ENCODE measurements around the gene TST.
"Not testable (repeated sequence)": the region's sequence is repeated elsewhere in the genome, so short reads cannot be mapped to it uniquely, and the experiment has no call there.

TST gene

DNA sequence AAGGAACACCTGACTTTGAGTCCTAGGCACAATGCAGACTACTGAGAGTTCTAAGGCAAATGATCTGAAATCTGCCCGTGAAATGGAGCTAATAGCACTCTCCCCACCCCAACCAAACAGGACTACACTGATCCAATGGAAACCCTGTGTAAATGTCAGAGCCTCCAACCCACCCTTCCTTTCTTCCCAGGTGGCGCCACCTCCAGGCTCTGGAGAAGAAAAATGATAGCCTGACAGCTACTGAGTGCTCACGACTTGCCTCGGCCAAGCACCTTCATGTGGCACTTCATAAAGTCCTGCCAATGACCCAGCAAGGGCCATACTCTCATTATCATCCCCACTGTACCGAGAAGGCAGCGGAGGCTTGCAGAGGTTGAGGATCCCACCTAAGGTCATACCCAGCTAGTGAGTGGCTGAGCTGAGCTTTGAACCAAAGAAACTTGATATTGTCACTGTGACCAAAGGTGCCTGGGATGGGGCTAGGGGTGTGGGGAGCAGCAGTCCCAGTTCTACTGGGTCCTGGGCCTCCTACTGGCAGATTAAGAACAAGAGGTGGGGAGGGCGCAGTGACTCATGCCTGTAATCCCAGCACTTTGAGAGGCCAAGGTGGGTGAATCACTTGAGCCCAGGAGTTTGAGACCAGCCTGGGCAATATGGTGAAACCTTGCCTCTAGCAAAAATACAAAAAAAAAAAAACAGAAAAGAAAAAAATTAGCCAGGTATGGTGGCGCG, 20.5 kb downstream of the TST start:
- H3K4me3 Mint-ChIP-seq: no peak overlapping the region
- no peaks in the 10 kb centered on the region for H3K4me1 Mint-ChIP-seq (ENCODE audit: low read depth)
- H3K27me3 Mint-ChIP-seq: peaks cover 15% of the 10 kb centered on the region
- H3K27ac Mint-ChIP-seq: no peak overlapping the region
- no peaks in the 10 kb centered on the region for H3K36me3 Mint-ChIP-seq (ENCODE audit: low read depth)
- no peaks in the 10 kb centered on the region for H3K9me3 Mint-ChIP-seq

DNA sequence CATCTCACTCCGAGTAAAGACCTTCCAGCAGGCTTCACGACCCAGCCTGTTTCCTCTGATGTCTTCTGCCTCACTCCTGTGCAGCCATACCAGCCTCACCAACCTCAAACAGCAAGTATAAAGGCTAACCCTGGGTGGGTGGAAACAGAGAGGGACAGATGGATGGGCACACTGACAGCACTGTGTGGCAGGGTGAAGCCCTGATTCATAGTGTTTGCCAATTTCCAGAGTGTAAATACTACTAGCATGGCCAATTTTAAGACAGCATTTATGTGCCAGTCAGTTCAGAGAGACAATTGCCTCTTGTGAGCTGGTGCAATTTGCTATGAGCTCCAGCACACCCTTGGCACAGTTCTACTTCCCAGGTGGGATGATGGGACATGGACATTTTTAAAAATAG, 21.5 kb downstream of the TST start:
- H3K36me3 Mint-ChIP-seq (ENCODE audit: low read depth): no peaks in the 10 kb centered on the region
- no peak overlapping the region for H3K27ac Mint-ChIP-seq
- H3K27me3 Mint-ChIP-seq: peaks cover 17% of the 10 kb centered on the region
- no peak overlapping the region for H3K4me3 Mint-ChIP-seq
- no peaks in the 10 kb centered on the region for H3K9me3 Mint-ChIP-seq
- no peaks in the 10 kb centered on the region for H3K4me1 Mint-ChIP-seq (ENCODE audit: low read depth)

GRCh38 chr22:36991206-36991605, 28.0 kb downstream of the TST start:
- Mint-ChIP-seq H3K4me1 (ENCODE audit: low read depth) (no peaks in the 10 kb centered on the region), H3K27me3 (peaks cover 26% of the 10 kb centered on the region), H3K36me3 (ENCODE audit: low read depth) (peaks cover under 1% of the 10 kb centered on the region), H3K9me3 (peaks cover 9% of the 10 kb centered on the region), H3K4me3 (no peak overlapping the region), H3K27ac (no peak overlapping the region)

- Mint-ChIP-seq H3K9me3 (peaks cover 15% of the 10 kb centered on the region), H3K4me3 (no peak overlapping the region), H3K36me3 (ENCODE audit: low read depth) (peaks cover 4% of the 10 kb centered on the region), H3K4me1 (ENCODE audit: low read depth) (no peaks in the 10 kb centered on the region), H3K27me3 (peaks cover 25% of the 10 kb centered on the region), H3K27ac (no peak overlapping the region)
These were observed 28.8 kb downstream of the TST start for GRCh38 chr22:36990457-36990856.

DNA sequence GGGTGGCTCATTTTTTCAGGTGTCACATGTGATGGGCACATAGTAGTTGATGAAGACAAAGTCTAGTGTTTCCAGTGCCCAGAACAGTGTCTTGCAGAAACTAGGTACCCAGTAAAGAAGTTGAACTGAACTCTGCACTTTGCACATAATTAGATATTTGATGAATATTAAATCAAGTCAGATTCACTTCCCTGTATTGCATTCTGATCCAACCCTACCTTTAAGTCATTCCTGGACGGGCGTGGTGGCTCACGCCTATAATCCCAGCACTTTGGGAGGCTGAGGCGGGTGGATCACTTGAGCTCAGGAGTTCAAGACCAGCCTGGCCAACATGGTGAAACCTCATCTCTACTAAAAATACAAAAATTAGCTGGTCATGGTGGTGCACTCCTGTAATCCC, 30.2 kb downstream of the TST start:
- H3K4me3 Mint-ChIP-seq: not testable (repeated sequence)

GRCh38 chr22:36988075-36988832, 31.0 kb downstream of the TST start:
- Mint-ChIP-seq H3K36me3 (ENCODE audit: low read depth) (peaks cover 4% of the 10 kb centered on the region), H3K27ac (no peak overlapping the region)

More for the DNA sequence above, 30.2 kb downstream of the TST start:
- not testable (repeated sequence) for H3K27ac Mint-ChIP-seq; H3K4me1 Mint-ChIP-seq (ENCODE audit: low read depth); H3K36me3 Mint-ChIP-seq (ENCODE audit: low read depth)
- Mint-ChIP-seq H3K27me3 (peaks cover 23% of the 10 kb centered on the region), H3K9me3 (peaks cover 19% of the 10 kb centered on the region)

DNA sequence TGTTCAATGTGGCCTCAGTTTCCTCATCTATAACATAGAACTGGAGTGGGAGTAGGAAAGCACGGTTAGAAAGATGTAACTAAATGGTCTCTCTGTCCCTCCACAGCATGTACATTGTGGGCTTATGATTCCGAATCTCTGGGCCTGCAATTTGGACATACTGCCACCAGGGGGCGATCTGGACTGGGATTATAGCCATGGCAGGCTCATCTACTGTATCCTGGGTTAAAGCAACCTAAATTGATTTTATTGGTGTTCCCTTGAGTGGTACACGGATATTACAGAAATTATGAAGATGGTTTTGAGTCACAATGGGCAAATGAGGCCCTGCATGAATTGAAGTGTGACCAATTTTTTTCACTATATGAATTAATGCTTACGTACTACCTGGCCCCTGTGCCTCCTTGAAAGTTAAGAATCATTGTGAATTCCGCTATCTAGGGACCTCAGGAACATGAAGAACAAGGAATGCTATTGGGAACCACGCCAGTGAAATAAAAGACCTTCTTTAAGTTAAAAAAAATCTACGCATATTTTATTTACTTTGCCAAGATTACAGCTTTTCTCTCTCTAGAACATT, 32.9 kb downstream of the TST start:
- no peak overlapping the region for H3K27ac Mint-ChIP-seq
- peaks cover 19% of the 10 kb centered on the region for H3K9me3 Mint-ChIP-seq
- peaks cover 17% of the 10 kb centered on the region for H3K27me3 Mint-ChIP-seq
- H3K4me1 Mint-ChIP-seq (ENCODE audit: low read depth): no peaks in the 10 kb centered on the region
- H3K4me3 Mint-ChIP-seq: no peak overlapping the region
- peaks cover 4% of the 10 kb centered on the region for H3K36me3 Mint-ChIP-seq (ENCODE audit: low read depth)

More at GRCh38 chr22:36988075-36988832, 31.0 kb downstream of the TST start:
- Mint-ChIP-seq H3K9me3 (peaks cover 19% of the 10 kb centered on the region), H3K4me3 (no peak overlapping the region), H3K4me1 (ENCODE audit: low read depth) (no peaks in the 10 kb centered on the region), H3K27me3 (peaks cover 19% of the 10 kb centered on the region)

GRCh38 chr22:36985211-36985889, 33.9 kb downstream of the TST start:
- H3K9me3 Mint-ChIP-seq: peaks cover 19% of the 10 kb centered on the region
- peaks cover 10% of the 10 kb centered on the region for H3K27me3 Mint-ChIP-seq
- no peaks in the 10 kb centered on the region for H3K4me1 Mint-ChIP-seq (ENCODE audit: low read depth)
- H3K4me3 Mint-ChIP-seq: no peak overlapping the region
- no peak overlapping the region for H3K27ac Mint-ChIP-seq
- peaks cover 4% of the 10 kb centered on the region for H3K36me3 Mint-ChIP-seq (ENCODE audit: low read depth)

DNA sequence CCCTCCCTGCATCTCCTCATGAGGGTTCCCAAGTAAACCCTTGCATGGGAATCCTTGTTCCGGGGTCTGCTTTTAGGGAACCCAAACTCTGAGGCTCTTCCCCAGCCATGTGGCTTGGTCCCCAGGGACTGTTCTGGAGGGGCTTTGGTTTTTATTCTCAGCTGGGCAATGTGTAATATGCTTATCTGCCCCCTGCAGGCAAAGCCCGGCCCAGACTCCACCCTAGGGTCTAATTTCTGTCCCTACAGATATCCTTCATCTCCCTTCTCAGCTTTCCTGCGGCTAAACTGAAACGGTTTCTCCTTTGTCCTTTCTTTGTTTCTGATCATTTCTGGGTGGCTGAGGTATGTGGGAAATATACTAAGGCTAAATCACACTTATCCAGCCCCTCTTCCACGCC, 37.1 kb downstream of the TST start:
- Mint-ChIP-seq H3K4me1 (ENCODE audit: low read depth) (peaks cover 11% of the 10 kb centered on the region), H3K27ac (no peak overlapping the region), H3K36me3 (ENCODE audit: low read depth) (peaks cover 4% of the 10 kb centered on the region), H3K9me3 (peaks cover 19% of the 10 kb centered on the region), H3K27me3 (peaks cover 8% of the 10 kb centered on the region), H3K4me3 (no peak overlapping the region)

GRCh38 chr22:36981247-36981775, 37.9 kb downstream of the TST start:
- Mint-ChIP-seq H3K27ac (no peak overlapping the region), H3K27me3 (peaks cover 8% of the 10 kb centered on the region), H3K4me3 (no peak overlapping the region)

DNA sequence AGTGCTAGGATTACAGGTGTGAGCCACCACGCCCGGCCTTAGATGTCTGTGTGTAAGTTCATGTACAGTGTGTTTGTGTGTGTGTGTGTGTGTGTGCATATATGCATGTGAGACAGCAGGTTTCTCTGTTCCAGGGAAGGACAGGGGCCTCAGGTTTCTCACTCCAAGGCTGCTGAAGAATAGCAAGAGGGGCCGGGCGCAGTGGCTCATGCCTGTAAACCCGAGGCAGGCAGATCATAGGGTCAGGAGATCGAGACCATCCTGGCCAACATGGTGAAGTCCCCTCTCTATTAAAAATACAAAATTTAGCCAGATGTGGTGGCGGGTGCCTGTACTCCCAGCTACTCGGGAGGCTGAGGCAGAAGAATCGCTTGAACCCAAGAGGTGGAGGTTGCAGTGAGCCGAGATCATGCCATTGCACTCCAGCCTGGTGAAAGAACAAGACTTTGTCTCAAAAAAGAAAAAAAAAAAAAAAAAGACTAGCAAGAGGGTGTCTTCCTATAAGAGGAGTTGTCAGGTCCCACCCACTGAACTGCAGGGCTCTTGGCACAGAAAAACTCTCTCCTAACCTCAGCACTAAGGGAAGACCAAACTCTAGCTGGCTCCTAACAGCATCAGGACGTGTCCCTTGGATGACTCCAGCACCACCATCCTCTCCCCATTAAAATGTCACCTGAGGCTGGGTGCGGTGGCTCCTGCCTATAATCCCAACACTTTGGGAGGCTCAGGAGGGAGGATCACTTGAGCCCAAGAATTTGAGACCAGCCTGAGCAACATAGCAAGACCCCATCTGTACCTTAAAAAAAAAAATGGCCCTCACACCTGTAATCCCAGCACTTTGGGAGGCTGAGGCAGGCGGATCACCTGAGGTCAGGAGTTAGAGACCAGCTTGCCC, 40.0 kb downstream of the TST start:
- H3K27me3 Mint-ChIP-seq: peaks cover 3% of the 10 kb centered on the region
- H3K36me3 Mint-ChIP-seq (ENCODE audit: low read depth): no peaks in the 10 kb centered on the region
- H3K4me3 Mint-ChIP-seq: no peak overlapping the region
- peaks cover 12% of the 10 kb centered on the region for H3K4me1 Mint-ChIP-seq (ENCODE audit: low read depth)
- no peak overlapping the region for H3K27ac Mint-ChIP-seq
- H3K9me3 Mint-ChIP-seq: no peaks in the 10 kb centered on the region

More at GRCh38 chr22:36981247-36981775, 37.9 kb downstream of the TST start:
- Mint-ChIP-seq H3K9me3 (peaks cover 11% of the 10 kb centered on the region), H3K4me1 (ENCODE audit: low read depth) (peaks cover 12% of the 10 kb centered on the region), H3K36me3 (ENCODE audit: low read depth) (peaks cover 4% of the 10 kb centered on the region)

DNA sequence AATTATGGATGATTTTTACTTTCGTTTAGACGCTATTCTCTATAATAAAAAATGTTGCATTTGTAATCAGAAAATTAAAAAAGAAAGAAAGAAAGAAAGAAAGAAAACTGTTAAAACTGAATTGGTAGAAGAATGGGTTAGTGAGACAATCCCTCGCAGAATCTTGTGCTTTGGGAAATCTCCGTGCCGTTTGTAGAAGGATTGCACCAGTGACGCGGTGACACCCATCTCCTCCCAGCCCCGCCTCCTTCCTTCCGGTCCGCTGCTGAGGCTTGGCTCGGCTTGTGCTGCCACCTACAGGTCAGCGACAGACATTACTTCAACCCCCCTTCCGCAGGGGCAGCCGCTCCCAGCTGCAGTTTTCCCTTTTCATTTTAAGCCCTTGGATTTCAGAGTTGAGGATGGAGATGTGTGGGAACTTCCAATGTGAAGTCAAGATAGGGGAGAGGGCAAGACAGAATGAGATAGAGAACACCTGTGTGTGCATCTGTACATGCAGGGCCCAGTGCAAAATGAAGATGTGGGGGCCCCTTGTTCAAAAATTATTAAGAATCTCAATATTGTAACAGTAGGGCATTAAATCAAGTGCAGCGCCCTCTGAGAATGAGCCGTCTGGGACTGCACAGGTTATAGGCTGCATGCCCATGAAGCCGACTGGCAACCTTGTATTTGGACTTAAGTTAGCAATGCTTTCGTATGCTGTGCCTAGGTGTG, 41.1 kb downstream of the TST start:
- peaks cover 3% of the 10 kb centered on the region for H3K27me3 Mint-ChIP-seq
- no peaks in the 10 kb centered on the region for H3K9me3 Mint-ChIP-seq
- no peaks in the 10 kb centered on the region for H3K36me3 Mint-ChIP-seq (ENCODE audit: low read depth)
- H3K4me3 Mint-ChIP-seq: peak overlapping the region; percentile 88
- H3K27ac Mint-ChIP-seq: peak overlapping the region; percentile 92
- H3K4me1 Mint-ChIP-seq (ENCODE audit: low read depth): peaks cover 12% of the 10 kb centered on the region

- Mint-ChIP-seq H3K4me3 (peak overlapping the region; percentile 88), H3K27ac (peak overlapping the region; percentile 92), H3K4me1 (ENCODE audit: low read depth) (peaks cover 12% of the 10 kb centered on the region), H3K27me3 (no peaks in the 10 kb centered on the region), H3K36me3 (ENCODE audit: low read depth) (no peaks in the 10 kb centered on the region), H3K9me3 (no peaks in the 10 kb centered on the region)
These were observed 41.8 kb downstream of the TST start for GRCh38 chr22:36977401-36977861.
